ENCODE measurements around the gene ZEB1. TPM values are rescaled to one million over a fixed set of nuclear protein-coding genes. Genes with fewer than 3 reads are reported as not detected.

The ZEB1 gene
- total RNA-seq, 4 donors from 2014 or later, result 22.4 to 61.1 (median 40.1) TPM

DNA sequence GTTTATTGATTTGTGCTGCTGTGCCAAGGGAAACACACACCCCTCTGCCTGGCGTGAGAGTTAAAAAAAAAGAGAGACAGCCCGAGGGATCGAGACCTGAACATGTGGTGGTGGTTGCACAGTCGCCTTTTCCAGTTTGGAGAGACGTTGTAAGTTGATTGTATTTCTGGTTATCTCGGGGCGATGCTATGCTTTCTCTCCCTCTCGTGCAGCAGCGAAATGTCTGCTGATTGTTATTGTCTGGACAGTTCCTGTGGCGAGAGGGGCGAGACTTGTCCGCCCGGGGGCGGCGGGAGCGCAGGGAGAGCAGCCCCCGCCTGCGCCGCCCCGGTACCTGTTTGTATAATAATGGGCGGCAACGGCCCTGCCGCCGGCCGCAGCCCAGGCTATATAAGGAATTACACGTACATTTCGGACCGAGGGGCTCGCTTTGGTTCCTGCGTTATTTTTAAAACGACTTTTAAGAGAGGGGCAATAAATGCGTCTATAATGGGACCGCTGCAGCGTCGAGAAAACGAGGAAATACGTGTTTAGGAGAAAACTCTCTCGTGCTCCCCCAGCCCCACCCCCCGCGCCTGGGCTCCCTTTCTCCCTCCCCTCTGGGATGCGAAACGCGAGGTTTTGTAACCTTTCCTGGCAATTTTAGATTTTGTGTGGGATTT is 1.7 kb downstream of the ZEB1 start:
- Histone ChIP-seq H3K27ac (peak overlapping the region; percentile 92 to 97 (median 94)), H3K36me3 (no peaks in the 10 kb centered on the region), H3K27me3 (peaks cover 41% of the 10 kb centered on the region), H3K4me3 (peak overlapping the region; percentile 59 to 91 (median 69)), H3K4me1 (peaks cover 0 to 39% (median 8%) of the 10 kb centered on the region in 4 donors), H3K9me3 (no peaks in the 10 kb centered on the region)
- intact Hi-C loops (cut with DNase I; ENCODE audit: low total_unique reads) (loop anchor here (2.0 to 10.0 kb wide), 3 partner anchors 174 to 536 kb away; partner anchors contain the start of gene ZNF438), in situ Hi-C loops (cut with MboI; ENCODE audit: low pct_ligation_motif_present in 1 of 4, low pct_unique_long_range_greater_than_20kb in 1 of 4, low sequenced_read_pairs in 3 of 4) (no loop called here)
- TF ChIP-seq CTCF (IDR thresholded peaks at IDR 0.05) (no peak), POLR2AphosphoS5 (IDR thresholded peaks at IDR 0.05) (peak in 2 of 3 donors; percentile 39 to 68), POLR2A (IDR thresholded peaks at IDR 0.05) (no peak), EP300 (IDR thresholded peaks at IDR 0.05; ENCODE audit: low read depth) (no peak)
- WGBS, 2 donors (ENCODE audit: low coverage in 1 of 2), result 1 to 3% methylated on average over 6 to 43 of the region's 43 CpGs
- DNase-seq, result peak; percentile 24

DNA sequence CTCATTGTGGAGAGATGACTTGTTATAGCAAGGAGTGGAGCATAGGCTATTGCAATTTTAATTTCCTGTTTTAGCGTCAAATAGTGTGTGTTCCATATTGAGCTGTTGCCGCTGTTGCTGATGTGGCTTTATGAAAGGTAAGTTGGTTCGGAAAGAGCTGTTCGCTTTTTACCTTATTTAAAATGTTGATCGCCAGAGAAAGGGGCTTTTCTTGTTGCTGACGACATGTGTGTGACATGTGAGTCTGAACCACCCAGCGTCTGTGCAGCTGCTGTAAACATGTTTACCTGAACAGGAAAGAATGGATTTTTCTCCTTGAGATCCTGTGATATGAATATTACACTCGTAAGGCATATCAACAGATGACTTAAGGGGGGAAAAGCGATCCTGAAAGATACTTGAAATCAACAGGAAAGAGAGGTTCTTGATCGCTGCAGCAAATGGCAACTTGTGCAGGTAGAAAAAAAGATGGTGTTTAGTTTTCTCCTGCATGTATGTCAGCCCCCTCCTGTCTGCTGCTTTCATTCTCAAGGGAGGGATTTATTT is 2.5 kb downstream of the ZEB1 start:
- TF ChIP-seq EP300 (IDR thresholded peaks at IDR 0.05; ENCODE audit: low read depth) (no peak), POLR2AphosphoS5 (IDR thresholded peaks at IDR 0.05) (no peak), POLR2A (IDR thresholded peaks at IDR 0.05) (no peak), CTCF (IDR thresholded peaks at IDR 0.05) (no peak)
- peak overlapping the region; percentile 92 to 97 (median 94) for H3K27ac ChIP-seq
- WGBS, 2 donors (ENCODE audit: low coverage in 1 of 2), result 20 to 34% methylated on average over 7 to 10 of the region's 10 CpGs
- in situ Hi-C loops (cut with MboI; ENCODE audit: low pct_ligation_motif_present in 1 of 4, low pct_unique_long_range_greater_than_20kb in 1 of 4, low sequenced_read_pairs in 3 of 4), result no loop called here
- H3K9me3 ChIP-seq, result no peaks in the 10 kb centered on the region
- peaks cover 0 to 39% (median 8%) of the 10 kb centered on the region in 4 donors for H3K4me1 ChIP-seq
- intact Hi-C loops (cut with DNase I; ENCODE audit: low total_unique reads), result loop anchor here (2.0 to 10.0 kb wide), 3 partner anchors 173 to 537 kb away; partner anchors contain the start of gene ZNF438
- peak; percentile 7 for DNase-seq
- H3K27me3 ChIP-seq, result peaks cover 41% of the 10 kb centered on the region
- no peaks in the 10 kb centered on the region for H3K36me3 ChIP-seq
- H3K4me3 ChIP-seq, result peak overlapping the region; percentile 59 to 91 (median 69)

DNA sequence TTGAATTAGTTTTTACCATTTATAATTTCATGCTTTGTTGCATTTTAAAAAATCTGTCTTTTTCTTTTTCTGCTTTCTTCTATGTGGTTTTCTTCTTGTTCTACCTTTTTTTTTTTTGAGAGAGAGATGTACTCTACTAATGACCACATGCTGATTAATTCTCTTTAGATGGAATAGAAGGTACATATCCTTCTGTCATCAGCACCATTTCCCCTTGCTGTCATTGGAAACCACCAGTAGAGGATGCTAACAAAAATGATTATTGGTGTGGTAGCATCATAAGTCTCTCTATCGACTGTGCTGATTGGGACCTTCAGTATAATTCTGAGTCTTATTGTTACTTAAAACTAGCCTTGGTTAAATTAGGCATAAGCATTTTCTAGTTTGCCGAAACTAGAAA is 3.6 kb downstream of the ZEB1 start:
- TF ChIP-seq POLR2A (IDR thresholded peaks at IDR 0.05) (no peak), CTCF (IDR thresholded peaks at IDR 0.05) (peak in 1 of 5 experiments; percentile 16)
- WGBS, 2 donors (ENCODE audit: low coverage in 1 of 2), result 58 to 64% methylated on average over 2 of the region's 2 CpGs
- Histone ChIP-seq H3K36me3 (no peaks in the 10 kb centered on the region), H3K4me3 (no peak overlapping the region), H3K27ac (peak overlapping the region in 1 of 4 donors; percentile 94), H3K9me3 (no peaks in the 10 kb centered on the region), H3K27me3 (peaks cover 41% of the 10 kb centered on the region), H3K4me1 (peaks cover 0 to 39% (median 8%) of the 10 kb centered on the region in 4 donors)
- no peak for DNase-seq
- intact Hi-C loops (cut with DNase I; ENCODE audit: low total_unique reads) (loop anchor here (10.0 kb wide), 1 partner anchor 172 kb away; no protein-coding TSS in a partner anchor), in situ Hi-C loops (cut with MboI; ENCODE audit: low pct_ligation_motif_present in 1 of 4, low pct_unique_long_range_greater_than_20kb in 1 of 4, low sequenced_read_pairs in 3 of 4) (no loop called here)

DNA sequence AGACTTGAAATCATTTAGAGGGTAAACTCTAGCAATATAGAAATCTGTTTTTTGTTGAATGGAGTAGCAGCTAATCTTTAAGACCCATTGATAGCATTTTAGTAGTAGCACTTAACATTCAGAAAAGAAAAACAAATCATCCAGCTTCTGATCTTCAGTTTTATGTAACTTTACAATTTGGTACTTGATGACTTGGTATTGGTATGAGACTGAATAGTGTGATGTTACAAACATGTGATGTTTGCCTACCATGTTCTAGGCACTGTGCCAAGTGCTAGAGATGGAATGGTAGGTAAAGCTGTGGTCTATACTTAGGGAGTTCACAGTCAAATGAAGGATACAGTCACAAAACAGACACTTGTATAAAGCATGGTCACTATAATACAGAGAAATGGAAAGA is 21.3 kb downstream of the ZEB1 start:
- peaks cover 0 to 19% (median 3%) of the 10 kb centered on the region in 4 donors for H3K4me1 ChIP-seq
- no peak overlapping the region for H3K4me3 ChIP-seq
- intact Hi-C loops (cut with DNase I; ENCODE audit: low total_unique reads), result no loop called here
- no peaks in the 10 kb centered on the region for H3K36me3 ChIP-seq
- no peak for DNase-seq
- H3K27ac ChIP-seq, result no peak overlapping the region
- TF ChIP-seq POLR2AphosphoS5 (IDR thresholded peaks at IDR 0.05) (no peak), CTCF (IDR thresholded peaks at IDR 0.05) (no peak), EP300 (IDR thresholded peaks at IDR 0.05; ENCODE audit: low read depth) (no peak), POLR2A (IDR thresholded peaks at IDR 0.05) (no peak)
- H3K9me3 ChIP-seq, result no peaks in the 10 kb centered on the region
- H3K27me3 ChIP-seq, result no peaks in the 10 kb centered on the region
- in situ Hi-C loops (cut with MboI; ENCODE audit: low pct_ligation_motif_present in 1 of 4, low pct_unique_long_range_greater_than_20kb in 1 of 4, low sequenced_read_pairs in 3 of 4), result no loop called here

Measured in transverse colon (tissue), 4 donors.